K562 (cell line): ENCODE data around the gene RERE. TPM values are rescaled to one million over a fixed set of nuclear protein-coding genes. Genes with fewer than 3 reads are reported as not detected.

ENCODE experiments used
- BDP1 ChIP-seq: IDR thresholded peaks from 3 replicates; pipeline ENCODE4 v1.6.1; 2011; ENCODE audit not compliant: insufficient read length, insufficient read depth
- CBX5 ChIP-seq: IDR thresholded peaks from 2 replicates; pipeline ENCODE4 v1.6.1; 2014; ENCODE audit warnings: low read depth, borderline replicate concordance
- CREM ChIP-seq: IDR thresholded peaks from 2 replicates; pipeline ENCODE4 v1.6.1; 2014; ENCODE audit warnings: antibody characterized with exemption, low read depth
- CSDE1 ChIP-seq, 2 experiments: fragments of 450-650 bp; IDR thresholded peaks; 2 replicates each; pipeline ENCODE4 v1.6.1; 2016; ENCODE audit warnings: mild to moderate bottlenecking in 1 of 2
- ESRRA ChIP-seq: fragments of 450-650 bp; IDR thresholded peaks from 2 replicates; pipeline ENCODE4 v1.6.1; 2014; ENCODE audit warnings: low read depth, mild to moderate bottlenecking, moderate library complexity, borderline replicate concordance
- ESRRB ChIP-seq: fragments of 250-450 bp; sonication (Bioruptor Pico); IDR thresholded peaks from 2 replicates; pipeline ENCODE4 v1.5.0; 2020; ENCODE audit warnings: mild to moderate bottlenecking, moderate library complexity, borderline replicate concordance
- JUND ChIP-seq, 2 experiments: IDR thresholded peaks; 2 replicates in 1 of 2; 3 replicates in 1 of 2; pipeline ENCODE4 v1.6.1; 2011; ENCODE audit warnings: borderline replicate concordance in 2 of 2, low read depth in 2 of 2, low read length in 2 of 2, improper control_type of control experiment in 1 of 2, missing biosample characterization in 1 of 2, missing genetic modification characterization in 1 of 2, missing genetic modification reagents in 1 of 2
- MECOM ChIP-seq: fragments of 250-450 bp; sonication (Bioruptor Pico); IDR thresholded peaks from 2 replicates; pipeline ENCODE4 v1.8.0; 2022; ENCODE audit warnings: inconsistent platforms
- NBN ChIP-seq: fragments of 450-650 bp; IDR thresholded peaks from 2 replicates; pipeline ENCODE4 v1.6.1; 2016; ENCODE audit warnings: low read depth, mild to moderate bottlenecking
- PML ChIP-seq: IDR thresholded peaks from 2 replicates; pipeline ENCODE4 v1.6.1; 2012; ENCODE audit warnings: low read length, inconsistent platforms
- SAFB ChIP-seq: fragments of 200-400 bp; formaldehyde crosslinking; IDR thresholded peaks from 2 replicates; pipeline ENCODE4 v1.6.1; 2017; ENCODE audit warnings: low read depth, low read length, borderline replicate concordance
- SMARCB1 ChIP-seq: IDR thresholded peaks from 2 replicates; pipeline ENCODE4 v1.6.1; 2011; ENCODE audit warnings: improper control_type of control experiment, low read depth; ENCODE audit not compliant: insufficient read length
- SRSF9 ChIP-seq: fragments of 200-400 bp; formaldehyde crosslinking; IDR thresholded peaks from 2 replicates; pipeline ENCODE4 v1.6.1; 2017; ENCODE audit warnings: low read depth, low read length, borderline replicate concordance
- TAF15 ChIP-seq: fragments of 200-400 bp; formaldehyde crosslinking; IDR thresholded peaks from 2 replicates; pipeline ENCODE4 v1.6.1; 2017; ENCODE audit warnings: mild to moderate bottlenecking, low read depth, low read length, moderate library complexity
- ZNF121 ChIP-seq: sonication (generic); formaldehyde crosslinking; conservative IDR thresholded peaks from 2 replicates; pipeline ENCODE4 v1.8.0; 2022; ENCODE audit warnings: missing genetic modification reagents
- ZNF274 ChIP-seq: IDR thresholded peaks from 2 replicates; pipeline ENCODE4 v1.6.1; 2011; ENCODE audit warnings: low read depth, mild to moderate bottlenecking, low read length, moderate library complexity, borderline replicate concordance
- polyA plus RNA-seq, 8 experiments: library from polyadenylated mRNA; depleted of rRNA in 4 of 8; stranded (reverse) in 5 of 8; unstranded in 3 of 8; fragments of >200 nt; fragmentation: Nextera tagmentation in 2 of 8; fragmentation: Illumina TruSeq in 1 of 8; extraction: Ambion mirVana in 2 of 8; extraction: Trizol in 1 of 8; gene quantifications; 2 replicates each; pipeline versions ENCODE4 v1.2.1 to v1.2.3, GENCODE V29; 2011 to 2014; ENCODE audit warnings: inconsistent platforms in 1 of 8, missing spikeins in 1 of 8
- total RNA-seq, 7 experiments: library from RNA; depleted of rRNA in 6 of 7; stranded (reverse); fragments of >200 nt in 6 of 7; fragmentation: Illumina TruSeq in 2 of 7; extraction: Trizol in 2 of 7; gene quantifications; 2 replicates each; pipeline versions ENCODE4 v1.2.1 to v1.2.3, GENCODE V29; 2011 to 2021; ENCODE audit warnings: low replicate concordance in 1 of 7
- TF ChIP-seq, protein P1 (sequence below): sonication (generic); formaldehyde crosslinking; IDR thresholded peaks from 2 replicates; pipeline ENCODE4 v1.4.0; 2020; ENCODE audit warnings: mild to moderate bottlenecking, missing genetic modification reagents
- TF ChIP-seq, protein P2 (sequence below): fragments of 250-450 bp; sonication (Bioruptor Pico); IDR thresholded peaks from 2 replicates; pipeline ENCODE4 v1.5.0; 2021
- TF ChIP-seq, protein P3 (sequence below): sonication (generic); formaldehyde crosslinking; IDR thresholded peaks from 2 replicates; pipeline ENCODE4 v1.8.0; 2022; ENCODE audit warnings: mild to moderate bottlenecking, missing genetic modification reagents, borderline replicate concordance
- TF ChIP-seq, protein P4 (sequence below): fragments of 250-450 bp; sonication (Bioruptor Pico); IDR thresholded peaks from 2 replicates; pipeline ENCODE4 v1.9.0; 2021; ENCODE audit warnings: mild to moderate bottlenecking, inconsistent platforms

RERE gene
- total and polyA plus RNA-seq, 9 of the 15 experiments (the other 6 are each of a cell fraction or from before 2014, with no cell fraction given): 3.0 to 51.5 (median 13.4) TPM

DNA sequence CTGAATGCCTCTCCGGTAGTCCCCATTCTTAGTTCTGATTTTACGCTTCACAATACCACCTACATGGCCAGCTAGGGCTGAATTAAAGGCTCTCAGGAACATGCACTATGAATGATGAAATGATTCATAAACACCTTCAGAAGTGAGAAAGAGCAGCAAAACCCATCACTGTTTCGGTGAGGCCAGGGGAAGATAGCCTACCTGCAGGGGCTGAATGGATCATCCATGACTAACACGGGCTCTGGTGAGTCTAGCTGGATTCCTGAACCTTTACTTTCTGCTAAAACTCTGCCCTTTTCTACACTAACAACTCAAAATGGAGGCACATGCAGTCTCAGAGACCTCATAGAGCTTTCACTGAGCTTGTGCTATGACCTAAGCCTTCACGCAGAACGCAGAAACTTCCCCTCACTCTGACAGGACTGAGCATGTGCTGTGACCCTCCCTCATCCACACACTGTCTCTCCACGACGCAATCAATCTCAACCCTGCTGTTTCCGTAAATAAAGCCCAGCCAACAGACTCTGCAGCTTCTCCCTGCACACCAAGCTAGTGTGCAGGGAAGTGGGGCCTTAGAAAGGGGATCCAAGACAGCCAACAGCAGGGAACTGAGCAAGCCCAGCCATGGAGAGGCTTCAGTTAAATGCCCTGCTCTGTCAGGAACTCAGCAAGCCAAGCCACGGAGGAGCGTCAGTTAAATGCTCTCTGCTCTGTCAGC is 291.7 kb downstream of the RERE start (continued):
- TF ChIP-seq, protein P1, sequence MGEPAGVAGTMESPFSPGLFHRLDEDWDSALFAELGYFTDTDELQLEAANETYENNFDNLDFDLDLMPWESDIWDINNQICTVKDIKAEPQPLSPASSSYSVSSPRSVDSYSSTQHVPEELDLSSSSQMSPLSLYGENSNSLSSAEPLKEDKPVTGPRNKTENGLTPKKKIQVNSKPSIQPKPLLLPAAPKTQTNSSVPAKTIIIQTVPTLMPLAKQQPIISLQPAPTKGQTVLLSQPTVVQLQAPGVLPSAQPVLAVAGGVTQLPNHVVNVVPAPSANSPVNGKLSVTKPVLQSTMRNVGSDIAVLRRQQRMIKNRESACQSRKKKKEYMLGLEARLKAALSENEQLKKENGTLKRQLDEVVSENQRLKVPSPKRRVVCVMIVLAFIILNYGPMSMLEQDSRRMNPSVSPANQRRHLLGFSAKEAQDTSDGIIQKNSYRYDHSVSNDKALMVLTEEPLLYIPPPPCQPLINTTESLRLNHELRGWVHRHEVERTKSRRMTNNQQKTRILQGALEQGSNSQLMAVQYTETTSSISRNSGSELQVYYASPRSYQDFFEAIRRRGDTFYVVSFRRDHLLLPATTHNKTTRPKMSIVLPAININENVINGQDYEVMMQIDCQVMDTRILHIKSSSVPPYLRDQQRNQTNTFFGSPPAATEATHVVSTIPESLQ: no peak
- TF ChIP-seq CBX5 (no peak), ESRRA (peak; percentile 54; the same call in 1 of the 2 replicates), ZNF274 (no peak), SMARCB1 (no peak), ESRRB (no peak), CSDE1 (IDR thresholded peaks at IDR 0.05) (no peak), BDP1 (peak; percentile 1), JUND (IDR thresholded peaks at IDR 0.05; ENCODE audit: borderline replicate concordance, low read depth, low read length) (peak; percentile 62), JUND (tag; IDR thresholded peaks at IDR 0.05; ENCODE audit: borderline replicate concordance, low read depth, low read length) (peak; percentile 84; the same call in 1 of the 3 replicates), PML (0 out of 2 replicates have a peak, but pooled peaks have one; percentile 25), CREM (peak; percentile 74), MECOM (CRISPR knock-in tag) (0 out of 2 replicates have a peak, but pooled peaks have one; percentile 4), TAF15 (no peak), NBN (peak; percentile 83; the same call in 1 of the 2 replicates), SAFB (no peak), ZNF121 (CRISPR knock-in tag) (peak; percentile 68), SRSF9 (no peak)
- TF ChIP-seq, protein P2, sequence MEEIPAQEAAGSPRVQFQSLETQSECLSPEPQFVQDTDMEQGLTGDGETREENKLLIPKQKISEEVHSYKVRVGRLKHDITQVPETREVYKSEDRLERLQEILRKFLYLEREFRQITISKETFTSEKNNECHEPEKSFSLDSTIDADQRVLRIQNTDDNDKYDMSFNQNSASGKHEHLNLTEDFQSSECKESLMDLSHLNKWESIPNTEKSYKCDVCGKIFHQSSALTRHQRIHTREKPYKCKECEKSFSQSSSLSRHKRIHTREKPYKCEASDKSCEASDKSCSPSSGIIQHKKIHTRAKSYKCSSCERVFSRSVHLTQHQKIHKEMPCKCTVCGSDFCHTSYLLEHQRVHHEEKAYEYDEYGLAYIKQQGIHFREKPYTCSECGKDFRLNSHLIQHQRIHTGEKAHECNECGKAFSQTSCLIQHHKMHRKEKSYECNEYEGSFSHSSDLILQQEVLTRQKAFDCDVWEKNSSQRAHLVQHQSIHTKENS (CRISPR knock-in tag): no peak
- TF ChIP-seq, protein P3, sequence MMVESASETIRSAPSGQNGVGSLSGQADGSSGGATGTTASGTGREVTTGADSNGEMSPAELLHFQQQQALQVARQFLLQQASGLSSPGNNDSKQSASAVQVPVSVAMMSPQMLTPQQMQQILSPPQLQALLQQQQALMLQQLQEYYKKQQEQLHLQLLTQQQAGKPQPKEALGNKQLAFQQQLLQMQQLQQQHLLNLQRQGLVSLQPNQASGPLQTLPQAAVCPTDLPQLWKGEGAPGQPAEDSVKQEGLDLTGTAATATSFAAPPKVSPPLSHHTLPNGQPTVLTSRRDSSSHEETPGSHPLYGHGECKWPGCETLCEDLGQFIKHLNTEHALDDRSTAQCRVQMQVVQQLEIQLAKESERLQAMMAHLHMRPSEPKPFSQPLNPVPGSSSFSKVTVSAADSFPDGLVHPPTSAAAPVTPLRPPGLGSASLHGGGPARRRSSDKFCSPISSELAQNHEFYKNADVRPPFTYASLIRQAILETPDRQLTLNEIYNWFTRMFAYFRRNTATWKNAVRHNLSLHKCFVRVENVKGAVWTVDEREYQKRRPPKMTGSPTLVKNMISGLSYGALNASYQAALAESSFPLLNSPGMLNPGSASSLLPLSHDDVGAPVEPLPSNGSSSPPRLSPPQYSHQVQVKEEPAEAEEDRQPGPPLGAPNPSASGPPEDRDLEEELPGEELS (CRISPR knock-in tag): peak; percentile 44; the same call in 1 of the 2 replicates
- TF ChIP-seq, protein P4, sequence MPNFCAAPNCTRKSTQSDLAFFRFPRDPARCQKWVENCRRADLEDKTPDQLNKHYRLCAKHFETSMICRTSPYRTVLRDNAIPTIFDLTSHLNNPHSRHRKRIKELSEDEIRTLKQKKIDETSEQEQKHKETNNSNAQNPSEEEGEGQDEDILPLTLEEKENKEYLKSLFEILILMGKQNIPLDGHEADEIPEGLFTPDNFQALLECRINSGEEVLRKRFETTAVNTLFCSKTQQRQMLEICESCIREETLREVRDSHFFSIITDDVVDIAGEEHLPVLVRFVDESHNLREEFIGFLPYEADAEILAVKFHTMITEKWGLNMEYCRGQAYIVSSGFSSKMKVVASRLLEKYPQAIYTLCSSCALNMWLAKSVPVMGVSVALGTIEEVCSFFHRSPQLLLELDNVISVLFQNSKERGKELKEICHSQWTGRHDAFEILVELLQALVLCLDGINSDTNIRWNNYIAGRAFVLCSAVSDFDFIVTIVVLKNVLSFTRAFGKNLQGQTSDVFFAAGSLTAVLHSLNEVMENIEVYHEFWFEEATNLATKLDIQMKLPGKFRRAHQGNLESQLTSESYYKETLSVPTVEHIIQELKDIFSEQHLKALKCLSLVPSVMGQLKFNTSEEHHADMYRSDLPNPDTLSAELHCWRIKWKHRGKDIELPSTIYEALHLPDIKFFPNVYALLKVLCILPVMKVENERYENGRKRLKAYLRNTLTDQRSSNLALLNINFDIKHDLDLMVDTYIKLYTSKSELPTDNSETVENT: no peak
